ENCODE results near the gene TNS3. TPM values are rescaled to one million over a fixed set of nuclear protein-coding genes. Genes with fewer than 3 reads are reported as not detected.

The TNS3 gene
- total and polyA plus RNA-seq, 5 donors from 2014 or later: 1.4 TPM; not detected in 4

GRCh38 chr7:47452715-47453092 is 129.2 kb downstream of the TNS3 start:
- ATAC-seq (ENCODE audit: low read depth in 2 of 2): no peak
- H3K36me3 Mint-ChIP-seq: no peaks in the 10 kb centered on the region
- H3K4me1 Mint-ChIP-seq: no peaks in the 10 kb centered on the region
- H3K36me3 ChIP-seq (ENCODE audit: control insufficient read depth, insufficient read depth, low read length): no peaks in the 10 kb centered on the region
- H3K27ac Mint-ChIP-seq: no peak overlapping the region
- H3K4me3 Mint-ChIP-seq: no peak overlapping the region
- no peak overlapping the region for H3K27ac ChIP-seq (ENCODE audit: insufficient read depth, low read length, poor library complexity, severe bottlenecking)
- H3K4me1 ChIP-seq (ENCODE audit: control insufficient read depth, insufficient read depth, low read length, poor library complexity, severe bottlenecking): no peaks in the 10 kb centered on the region
- H3K27me3 ChIP-seq (ENCODE audit: control insufficient read depth, insufficient read depth, low read length): no peaks in the 10 kb centered on the region
- no peaks in the 10 kb centered on the region for H3K9me3 ChIP-seq (ENCODE audit: control insufficient read depth in 2 of 2, low read length in 2 of 2)
- no peaks in the 10 kb centered on the region for H3K27me3 Mint-ChIP-seq
- peaks cover 0 to 2% (median 0%) of the 10 kb centered on the region in 7 donors for H3K9me3 Mint-ChIP-seq
- DNase-seq: no peak
- H3K4me3 ChIP-seq (ENCODE audit: low read depth, low read length): no peak overlapping the region

- Histone ChIP-seq H3K27ac (ENCODE audit: insufficient read depth, low read length, poor library complexity, severe bottlenecking) (no peak overlapping the region), H3K27me3 (ENCODE audit: control insufficient read depth, insufficient read depth, low read length) (no peaks in the 10 kb centered on the region), H3K4me1 (ENCODE audit: control insufficient read depth, insufficient read depth, low read length, poor library complexity, severe bottlenecking) (no peaks in the 10 kb centered on the region), H3K4me3 (ENCODE audit: low read depth, low read length) (no peak overlapping the region), H3K36me3 (ENCODE audit: control insufficient read depth, insufficient read depth, low read length) (no peaks in the 10 kb centered on the region), H3K9me3 (ENCODE audit: control insufficient read depth in 2 of 2, low read length in 2 of 2) (no peaks in the 10 kb centered on the region)
- Mint-ChIP-seq H3K36me3 (no peaks in the 10 kb centered on the region), H3K9me3 (no peaks in the 10 kb centered on the region), H3K27me3 (no peaks in the 10 kb centered on the region), H3K4me1 (no peaks in the 10 kb centered on the region), H3K4me3 (no peak overlapping the region), H3K27ac (no peak overlapping the region)
- ATAC-seq (ENCODE audit: low read depth in 2 of 2) (no peak), DNase-seq (no peak)
Observed at GRCh38 chr7:47452295-47452694, 129.6 kb downstream of the TNS3 start.

DNA sequence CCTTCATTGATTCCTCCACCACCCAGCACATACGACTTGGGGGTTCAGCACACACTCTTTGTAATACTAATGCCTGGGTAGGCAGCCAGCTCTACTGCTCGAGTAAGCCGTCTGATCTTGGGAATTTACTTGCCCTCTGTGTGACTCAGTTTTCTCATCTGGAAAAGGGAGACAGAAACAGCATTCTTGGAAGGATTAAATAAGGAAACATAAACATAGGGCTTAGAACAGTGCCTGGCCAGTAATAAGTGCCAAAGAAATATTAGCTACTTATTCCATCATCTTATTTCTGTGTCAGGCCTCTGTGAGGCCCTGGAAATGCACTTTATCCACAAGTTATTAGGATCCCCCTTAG is 130.1 kb downstream of the TNS3 start:
- Histone ChIP-seq H3K4me1 (ENCODE audit: control insufficient read depth, insufficient read depth, low read length, poor library complexity, severe bottlenecking) (no peaks in the 10 kb centered on the region), H3K36me3 (ENCODE audit: control insufficient read depth, insufficient read depth, low read length) (no peaks in the 10 kb centered on the region), H3K27ac (ENCODE audit: insufficient read depth, low read length, poor library complexity, severe bottlenecking) (no peak overlapping the region), H3K9me3 (ENCODE audit: control insufficient read depth in 2 of 2, low read length in 2 of 2) (no peaks in the 10 kb centered on the region), H3K27me3 (ENCODE audit: control insufficient read depth, insufficient read depth, low read length) (no peaks in the 10 kb centered on the region), H3K4me3 (ENCODE audit: low read depth, low read length) (no peak overlapping the region)
- no peaks in the 10 kb centered on the region for H3K36me3 Mint-ChIP-seq
- no peak overlapping the region for H3K4me3 Mint-ChIP-seq
- DNase-seq (no peak), ATAC-seq (ENCODE audit: low read depth in 2 of 2) (no peak)
- no peaks in the 10 kb centered on the region for H3K27me3 Mint-ChIP-seq
- H3K4me1 Mint-ChIP-seq: no peaks in the 10 kb centered on the region
- H3K9me3 Mint-ChIP-seq: no peaks in the 10 kb centered on the region
- no peak overlapping the region for H3K27ac Mint-ChIP-seq

- H3K27me3 Mint-ChIP-seq: no peaks in the 10 kb centered on the region
- H3K36me3 Mint-ChIP-seq: no peaks in the 10 kb centered on the region
- H3K27ac Mint-ChIP-seq: no peak overlapping the region
- H3K9me3 Mint-ChIP-seq: no peaks in the 10 kb centered on the region
- no peak overlapping the region for H3K27ac ChIP-seq (ENCODE audit: insufficient read depth, low read length, poor library complexity, severe bottlenecking)
- H3K4me3 Mint-ChIP-seq: no peak overlapping the region
- no peaks in the 10 kb centered on the region for H3K9me3 ChIP-seq (ENCODE audit: control insufficient read depth in 2 of 2, low read length in 2 of 2)
- no peak for ATAC-seq (ENCODE audit: low read depth in 2 of 2)
- H3K4me3 ChIP-seq (ENCODE audit: low read depth, low read length): no peak overlapping the region
- no peaks in the 10 kb centered on the region for H3K4me1 Mint-ChIP-seq
- H3K4me1 ChIP-seq (ENCODE audit: control insufficient read depth, insufficient read depth, low read length, poor library complexity, severe bottlenecking): no peaks in the 10 kb centered on the region
- H3K27me3 ChIP-seq (ENCODE audit: control insufficient read depth, insufficient read depth, low read length): no peaks in the 10 kb centered on the region
- H3K36me3 ChIP-seq (ENCODE audit: control insufficient read depth, insufficient read depth, low read length): no peaks in the 10 kb centered on the region
- DNase-seq: no peak
Observed at GRCh38 chr7:47449810-47450590, 131.9 kb downstream of the TNS3 start.

- Mint-ChIP-seq H3K27me3 (no peaks in the 10 kb centered on the region), H3K27ac (no peak overlapping the region), H3K4me1 (no peaks in the 10 kb centered on the region), H3K4me3 (no peak overlapping the region), H3K9me3 (no peaks in the 10 kb centered on the region), H3K36me3 (no peaks in the 10 kb centered on the region)
- H3K27ac ChIP-seq (ENCODE audit: insufficient read depth, low read length, poor library complexity, severe bottlenecking): no peak overlapping the region
- no peak for DNase-seq
- no peak for ATAC-seq (ENCODE audit: low read depth in 2 of 2)
- no peaks in the 10 kb centered on the region for H3K27me3 ChIP-seq (ENCODE audit: control insufficient read depth, insufficient read depth, low read length)
- no peaks in the 10 kb centered on the region for H3K9me3 ChIP-seq (ENCODE audit: control insufficient read depth in 2 of 2, low read length in 2 of 2)
- no peaks in the 10 kb centered on the region for H3K4me1 ChIP-seq (ENCODE audit: control insufficient read depth, insufficient read depth, low read length, poor library complexity, severe bottlenecking)
- no peaks in the 10 kb centered on the region for H3K36me3 ChIP-seq (ENCODE audit: control insufficient read depth, insufficient read depth, low read length)
- no peak overlapping the region for H3K4me3 ChIP-seq (ENCODE audit: low read depth, low read length)
Observed at GRCh38 chr7:47448971-47449370, 132.9 kb downstream of the TNS3 start.

DNA sequence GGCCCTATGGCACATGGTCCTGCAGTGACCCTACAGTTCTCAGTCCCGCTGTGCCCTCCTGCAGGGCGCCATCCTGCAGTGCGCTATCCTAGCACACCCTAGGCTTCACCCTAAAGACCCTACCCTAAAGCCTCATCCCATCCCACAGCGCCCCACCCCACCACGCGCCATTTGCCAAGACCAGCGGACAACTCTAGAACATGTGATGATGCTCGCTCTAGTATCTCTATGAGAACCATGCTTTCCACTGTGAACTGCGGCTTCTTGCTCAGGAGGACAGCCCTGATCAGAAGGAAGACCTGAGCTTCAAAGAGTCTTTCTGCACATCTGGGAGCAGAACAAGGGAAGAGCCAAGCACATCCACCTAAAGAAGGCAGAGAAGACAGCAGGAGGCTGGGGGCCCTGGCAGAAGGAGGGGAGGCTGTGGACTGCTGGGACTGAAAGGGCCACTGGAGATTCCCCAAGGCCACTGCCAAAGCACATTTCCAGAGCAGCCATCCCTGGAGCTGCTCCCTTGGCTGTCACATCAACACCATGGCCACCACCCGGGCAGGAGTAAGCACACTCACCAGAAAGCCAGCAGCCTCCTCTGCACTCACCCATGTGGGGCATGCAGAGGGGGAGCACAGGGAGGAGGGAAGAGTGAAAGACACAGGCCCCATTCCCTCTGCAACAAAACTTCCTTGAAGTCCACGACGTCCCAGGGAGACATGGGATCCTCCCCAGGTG is 134.1 kb downstream of the TNS3 start:
- H3K9me3 ChIP-seq (ENCODE audit: control insufficient read depth in 2 of 2, low read length in 2 of 2): no peaks in the 10 kb centered on the region
- H3K4me1 ChIP-seq (ENCODE audit: control insufficient read depth, insufficient read depth, low read length, poor library complexity, severe bottlenecking): no peaks in the 10 kb centered on the region
- Mint-ChIP-seq H3K9me3 (no peaks in the 10 kb centered on the region), H3K27me3 (no peaks in the 10 kb centered on the region), H3K36me3 (no peaks in the 10 kb centered on the region), H3K4me3 (no peak overlapping the region), H3K27ac (peak overlapping the region in 1 of 3 donors; percentile 45), H3K4me1 (no peaks in the 10 kb centered on the region)
- no peak overlapping the region for H3K27ac ChIP-seq (ENCODE audit: insufficient read depth, low read length, poor library complexity, severe bottlenecking)
- H3K27me3 ChIP-seq (ENCODE audit: control insufficient read depth, insufficient read depth, low read length): no peaks in the 10 kb centered on the region
- no peak for DNase-seq
- no peak overlapping the region for H3K4me3 ChIP-seq (ENCODE audit: low read depth, low read length)
- H3K36me3 ChIP-seq (ENCODE audit: control insufficient read depth, insufficient read depth, low read length): no peaks in the 10 kb centered on the region
- ATAC-seq (ENCODE audit: low read depth in 2 of 2): no peak

DNA sequence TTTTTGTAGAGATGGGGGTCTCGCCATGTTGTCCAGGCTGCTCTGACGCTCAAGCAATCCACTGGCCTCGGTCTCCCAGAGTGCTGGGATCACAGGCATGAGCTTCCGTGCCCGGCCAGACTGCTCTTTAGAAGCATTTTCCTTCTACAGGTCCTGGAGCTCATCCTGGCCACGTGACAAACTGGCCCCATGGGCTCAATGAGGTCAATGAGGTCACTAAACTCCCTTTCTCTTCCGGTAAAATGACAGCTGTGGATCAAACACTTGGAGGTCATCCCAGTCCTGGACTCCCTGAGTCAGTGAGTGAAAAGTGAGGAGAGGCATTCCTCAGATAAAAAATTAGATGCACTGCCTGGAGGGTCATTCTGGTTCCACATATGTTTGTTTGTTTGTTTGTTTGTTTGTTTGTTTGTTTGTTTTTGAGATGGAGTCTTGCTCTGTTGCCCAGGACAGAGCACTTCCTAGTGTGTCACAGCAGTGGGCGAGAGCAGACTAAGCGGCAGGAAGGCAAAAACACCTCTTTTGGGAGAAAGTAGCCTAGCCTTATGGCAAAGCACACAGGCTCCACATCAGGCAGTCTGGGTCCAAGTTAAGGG is 134.9 kb downstream of the TNS3 start:
- Mint-ChIP-seq H3K9me3 (no peaks in the 10 kb centered on the region), H3K36me3 (no peaks in the 10 kb centered on the region), H3K27ac (no peak overlapping the region), H3K27me3 (no peaks in the 10 kb centered on the region), H3K4me1 (no peaks in the 10 kb centered on the region), H3K4me3 (no peak overlapping the region)
- no peak overlapping the region for H3K27ac ChIP-seq (ENCODE audit: insufficient read depth, low read length, poor library complexity, severe bottlenecking)
- ATAC-seq (ENCODE audit: low read depth in 2 of 2): no peak
- no peaks in the 10 kb centered on the region for H3K27me3 ChIP-seq (ENCODE audit: control insufficient read depth, insufficient read depth, low read length)
- H3K9me3 ChIP-seq (ENCODE audit: control insufficient read depth in 2 of 2, low read length in 2 of 2): no peaks in the 10 kb centered on the region
- no peaks in the 10 kb centered on the region for H3K4me1 ChIP-seq (ENCODE audit: control insufficient read depth, insufficient read depth, low read length, poor library complexity, severe bottlenecking)
- no peaks in the 10 kb centered on the region for H3K36me3 ChIP-seq (ENCODE audit: control insufficient read depth, insufficient read depth, low read length)
- H3K4me3 ChIP-seq (ENCODE audit: low read depth, low read length): no peak overlapping the region
- no peak for DNase-seq

Measured in CD4-positive, CD25-positive, alpha-beta regulatory T cell (primary cell).